SK-N-SH (cell line): Measurements from ENCODE around the gene TNIP2. TPM values are rescaled to one million over a fixed set of nuclear protein-coding genes. Genes with fewer than 3 reads are reported as not detected.
A peak's percentile ranks its signal among the peaks of the same experiment; 100 is the strongest.

Source experiments
- CTCF ChIA-PET: fragments of 300-600, 350-600 bp; formaldehyde crosslinking; extraction: SDS; loops from one replicate; lab custom pipeline; 2021; lab: Yijun Ruan, JAX
- POLR2A ChIA-PET: fragments of 350-600 bp; sonication (Branson Sonifier 250); formaldehyde crosslinking; extraction: SDS; loops from one replicate; lab custom pipeline; 2020; ENCODE audit warnings: antibody characterized with exemption, inconsistent platforms; lab: Yijun Ruan, JAX
- DNase-seq: peaks from one replicate; pipeline ENCODE4 v3.0.0; 2012
- H2AFZ ChIP-seq: fragments of 200-600 bp; sonication (generic); 2 replicates; pipeline ENCODE4 v1.8.1; 2016; ENCODE audit warnings: antibody characterized with exemption, mild to moderate bottlenecking, low read depth
- H3F3A ChIP-seq: fragments of 200-600 bp; sonication (generic); replicated peaks from 2 replicates; pipeline ENCODE3; 2016; ENCODE audit warnings: antibody characterized with exemption, mild to moderate bottlenecking; ENCODE audit not compliant: insufficient read depth
- H3K27ac ChIP-seq, 2 experiments: fragments of 200-500 bp in 1 of 2; fragments of 200-600 bp in 1 of 2; sonication (Bioruptor generic) in 1 of 2; sonication (generic), shearing (Covaris generic) in 1 of 2; 2 replicates each; pipeline versions ENCODE4 v1.5.1 to v1.6.1; 2014 to 2016; ENCODE audit warnings: low read depth in 2 of 2, inconsistent platforms in 1 of 2, low read length in 1 of 2, mild to moderate bottlenecking in 1 of 2, mixed read lengths in 1 of 2
- H3K27me3 ChIP-seq: fragments of 200-600 bp; sonication (generic), shearing (Covaris generic); 2 replicates; pipeline ENCODE4 v1.6.1; 2016; ENCODE audit warnings: mixed run types; ENCODE audit not compliant: insufficient read depth
- H3K36me3 ChIP-seq, 2 experiments: fragments of 200-500 bp in 1 of 2; fragments of 200-600 bp in 1 of 2; sonication (Bioruptor generic) in 1 of 2; sonication (generic) in 1 of 2; replicated peaks in 1 of 2; 2 replicates each; pipeline versions ENCODE3 to v1.5.1; 2014 to 2016; ENCODE audit warnings: low read length in 1 of 2, mild to moderate bottlenecking in 1 of 2; ENCODE audit not compliant: insufficient read depth in 2 of 2, control insufficient read depth in 1 of 2
- H3K4me1 ChIP-seq, 2 experiments: fragments of 200-500 bp in 1 of 2; fragments of 200-600 bp in 1 of 2; sonication (Bioruptor generic) in 1 of 2; sonication (generic), shearing (Covaris generic) in 1 of 2; 2 replicates each; pipeline versions ENCODE4 v1.5.1 to v1.6.1; 2014 to 2016; ENCODE audit warnings: low read depth in 1 of 2, low read length in 1 of 2, mixed run types in 1 of 2; ENCODE audit not compliant: insufficient read depth in 2 of 2, control insufficient read depth in 1 of 2
- H3K4me2 ChIP-seq: fragments of 200-600 bp; sonication (generic), shearing (Covaris generic); 2 replicates; pipeline ENCODE4 v1.6.1; 2017; ENCODE audit warnings: mixed run types
- H3K4me3 ChIP-seq, 2 experiments: fragments of 200-500 bp in 1 of 2; fragments of 200-600 bp in 1 of 2; sonication (Bioruptor generic) in 1 of 2; sonication (generic), shearing (Covaris generic) in 1 of 2; 2 replicates each; pipeline versions ENCODE4 v1.5.1 to v1.8.1; 2014 to 2016; ENCODE audit warnings: low read depth in 2 of 2, inconsistent platforms in 1 of 2, low read length in 1 of 2, mild to moderate bottlenecking in 1 of 2, mixed read lengths in 1 of 2, moderate library complexity in 1 of 2
- H3K79me2 ChIP-seq: fragments of 200-600 bp; sonication (generic); 2 replicates; pipeline ENCODE4 v1.8.1; 2017; ENCODE audit warnings: mild to moderate bottlenecking; ENCODE audit not compliant: insufficient read depth
- H3K9ac ChIP-seq: fragments of 200-600 bp; sonication (generic); 2 replicates; pipeline ENCODE4 v1.6.1; 2017; ENCODE audit warnings: mixed run types
- H3K9me2 ChIP-seq: fragments of 200-600 bp; sonication (generic); 2 replicates; pipeline ENCODE4 v1.6.1; 2017; ENCODE audit warnings: mixed run types
- H3K9me3 ChIP-seq: fragments of 200-600 bp; sonication (generic); 2 replicates; pipeline ENCODE4 v1.6.1; 2017; ENCODE audit warnings: mixed run types, mild to moderate bottlenecking, moderate library complexity
- H4K20me1 ChIP-seq: fragments of 200-600 bp; sonication (generic); 2 replicates; pipeline ENCODE4 v1.6.1; 2017; ENCODE audit warnings: mild to moderate bottlenecking, mixed run types; ENCODE audit not compliant: insufficient read depth
- CHD2 ChIP-seq: fragments of 150-350 bp; IDR thresholded peaks from 2 replicates; pipeline ENCODE4 v1.6.1; 2018; ENCODE audit warnings: low read length; ENCODE audit not compliant: partially characterized antibody
- EP300 ChIP-seq, 2 experiments: IDR thresholded peaks; 2 replicates each; pipeline versions ENCODE4 v1.4.0 to v1.6.1; 2012; ENCODE audit warnings: borderline replicate concordance in 1 of 2, low read depth in 1 of 2, low read length in 1 of 2
- EZH2phosphoT487 ChIP-seq: fragments of 200-600 bp; sonication (generic); IDR thresholded peaks from 2 replicates; pipeline ENCODE4 v1.6.1; 2017; ENCODE audit warnings: low read depth, mixed run types, mild to moderate bottlenecking, antibody characterized with exemption, moderate library complexity, borderline replicate concordance
- FOSL2 ChIP-seq: IDR thresholded peaks from 2 replicates; pipeline ENCODE4 v1.4.0; 2012; ENCODE audit warnings: low read depth, mild to moderate bottlenecking, moderate library complexity, borderline replicate concordance
- FOXJ3 ChIP-seq: sonication (generic); formaldehyde crosslinking; IDR thresholded peaks from 2 replicates; pipeline ENCODE4 v1.5.1; 2020; ENCODE audit warnings: mild to moderate bottlenecking, missing genetic modification reagents
- GABPA ChIP-seq: IDR thresholded peaks from 2 replicates; pipeline ENCODE4 v1.4.0; 2012; ENCODE audit warnings: low read depth, mild to moderate bottlenecking
- GATA2 ChIP-seq: sonication (generic); formaldehyde crosslinking; IDR thresholded peaks from 2 replicates; pipeline ENCODE4 v1.5.0; 2020; ENCODE audit warnings: mild to moderate bottlenecking, missing genetic modification reagents
- IRF3 ChIP-seq: fragments of 150-350 bp; IDR thresholded peaks from 2 replicates; pipeline ENCODE4 v1.6.1; 2016; ENCODE audit warnings: mild to moderate bottlenecking, low read depth, low read length
- MAX ChIP-seq: IDR thresholded peaks from 2 replicates; pipeline ENCODE4 v1.4.0; 2012; ENCODE audit warnings: low read depth
- MEF2A ChIP-seq: IDR thresholded peaks from 2 replicates; pipeline ENCODE4 v1.4.0; 2012; ENCODE audit warnings: low read depth, borderline replicate concordance
- MXI1 ChIP-seq: IDR thresholded peaks from 2 replicates; pipeline ENCODE4 v1.6.1; 2012; ENCODE audit warnings: mild to moderate bottlenecking, low read depth, low read length, improper control_type of control experiment
- NFIC ChIP-seq: IDR thresholded peaks from 2 replicates; pipeline ENCODE4 v1.4.0; 2012; ENCODE audit warnings: borderline replicate concordance
- RCOR1 ChIP-seq: fragments of 150-350 bp; IDR thresholded peaks from 2 replicates; pipeline ENCODE4 v1.6.1; 2017; ENCODE audit warnings: antibody characterized with exemption, low read length
- SIN3A ChIP-seq: IDR thresholded peaks from 2 replicates; pipeline ENCODE4 v1.6.1; 2012; ENCODE audit warnings: low read depth, mild to moderate bottlenecking, low read length, moderate library complexity, borderline replicate concordance
- SMC3 ChIP-seq: IDR thresholded peaks from 2 replicates; pipeline ENCODE4 v1.6.1; 2012; ENCODE audit warnings: low read depth, low read length, improper control_type of control experiment
- TCF12 ChIP-seq: IDR thresholded peaks from 2 replicates; pipeline ENCODE4 v1.4.0; 2012
- USF2 ChIP-seq: fragments of 150-350 bp; IDR thresholded peaks from 2 replicates; pipeline ENCODE4 v1.6.1; 2017; ENCODE audit warnings: antibody characterized with exemption, low read length, low read depth, borderline replicate concordance
- ZBTB33 ChIP-seq: IDR thresholded peaks from 2 replicates; pipeline ENCODE4 v1.4.0; 2012; ENCODE audit warnings: low read depth, borderline replicate concordance
- WGBS: methylation state at CpG from one replicate; pipeline ENCODE4 v1.1.6; 2017; ENCODE audit warnings: low lambda C conversion rate; 5-methylcytosine and 5-hydroxymethylcytosine counted together
- polyA plus RNA-seq, 3 experiments: library from polyadenylated mRNA; depleted of rRNA; stranded (reverse); fragments of >200 nt; gene quantifications; 2 replicates each; pipeline ENCODE4 v1.2.3, GENCODE V29; 2012

Gene TNIP2
- polyA plus RNA-seq, 1 of the 3 experiments (the other 2 are of a cell fraction): 78.9 TPM

GRCh38 chr4:2754848-2755819 is 1.0 kb downstream of the TNIP2 start:
- peak overlapping the region in 1 of 2 experiments; percentile 81; a peak in 1 of 4 replicates for H3K27ac ChIP-seq
- ChIA-PET CTCF (interaction anchor here (0.5 to 1.1 kb wide), 5 partner anchors 22 to 180 kb away, joined by 3 to 4 read pairs (median 3); no protein-coding TSS in a partner anchor), POLR2A (interaction anchor here (0.5 to 1.6 kb wide), 7 partner anchors 13 to 286 kb away, joined by 3 to 7 read pairs (median 3); partner anchors contain the start of gene RNF4)
- WGBS: 42% methylated on average over 23 of the region's 23 CpGs
- peak overlapping the region; percentile 79 for H3K9ac ChIP-seq
- no peaks in the 10 kb centered on the region for H3K27me3 ChIP-seq
- TF ChIP-seq GABPA: no peak
- no peak for TF ChIP-seq ZBTB33
- no peak for TF ChIP-seq IRF3
- TF ChIP-seq CHD2: no peak
- TF ChIP-seq SIN3A: no peak
- TF ChIP-seq USF2: no peak
- no peak for TF ChIP-seq GATA2 (CRISPR knock-in tag)
- TF ChIP-seq TCF12: no peak
- no peaks in the 10 kb centered on the region for H3K9me2 ChIP-seq
- H4K20me1 ChIP-seq: 0 out of 2 replicates have a peak, but pooled peaks cover 3% of the 10 kb centered on the region
- H3K9me3 ChIP-seq: no peaks in the 10 kb centered on the region
- H3F3A ChIP-seq: peaks cover 4% of the 10 kb centered on the region
- H3K4me2 ChIP-seq: peak overlapping the region; percentile 89
- H3K4me1 ChIP-seq: peaks cover 0 to 7% of the 10 kb centered on the region in 2 experiments; a peak in 1 of 4 replicates
- H3K79me2 ChIP-seq: peaks cover 52% of the 10 kb centered on the region
- DNase-seq: peak; percentile 45
- peak overlapping the region; percentile 74 for H3K4me3 ChIP-seq
- no peak overlapping the region for H2AFZ ChIP-seq
- no peaks in the 10 kb centered on the region for H3K36me3 ChIP-seq

GRCh38 chr4:2753436-2753835 is 2.7 kb downstream of the TNIP2 start:
- POLR2A ChIA-PET: no interaction called here
- Histone ChIP-seq H3K36me3 (no peaks in the 10 kb centered on the region), H3F3A (peaks cover 4% of the 10 kb centered on the region), H3K79me2 (peaks cover 68% of the 10 kb centered on the region), H3K4me2 (no peak overlapping the region), H2AFZ (no peak overlapping the region), H3K27ac (no peak overlapping the region), H3K9me2 (no peaks in the 10 kb centered on the region), H3K27me3 (no peaks in the 10 kb centered on the region), H3K9me3 (no peaks in the 10 kb centered on the region), H3K9ac (no peak overlapping the region), H3K4me1 (peaks cover 0 to 7% of the 10 kb centered on the region in 2 experiments; a peak in 1 of 4 replicates), H4K20me1 (0 out of 2 replicates have a peak, but pooled peaks cover 9% of the 10 kb centered on the region), H3K4me3 (no peak overlapping the region)
- 100% methylated on average over 1 of the region's 4 CpGs for WGBS
- peak; percentile 23 for DNase-seq
- CTCF ChIA-PET: no interaction called here
- no peak for TF ChIP-seq FOSL2
- TF ChIP-seq MEF2A: no peak
- no peak for TF ChIP-seq RCOR1
- TF ChIP-seq NFIC: no peak
- TF ChIP-seq EP300 (IDR thresholded peaks at IDR 0.05; ENCODE audit: borderline replicate concordance in 1 of 2, low read depth in 1 of 2, low read length in 1 of 2): no peak
- no peak for TF ChIP-seq MAX
- no peak for TF ChIP-seq EZH2phosphoT487
- no peak for TF ChIP-seq MXI1
- no peak for TF ChIP-seq SMC3
- no peak for TF ChIP-seq ZBTB33
- no peak for TF ChIP-seq SIN3A
- TF ChIP-seq FOXJ3: no peak
